Endothelial cell of umbilical vein (primary cell): ENCODE measurements around the gene ARHGAP29. TPM values are rescaled to one million over a fixed set of nuclear protein-coding genes. Genes with fewer than 3 reads are reported as not detected.

ENCODE experiments used
- BruUV-seq: library from RNA; stranded (reverse); fragments of 400-500 nt; replicated peaks from 2 replicates; lab custom pipeline; 2021; lab: Mats Ljungman, UMichigan
- CTCF ChIA-PET: fragments of 300-600, 350-600 bp; sonication (Branson Sonifier 250); formaldehyde crosslinking; loops from one replicate; lab custom pipeline; 2021; ENCODE audit warnings: antibody characterized with exemption, inconsistent platforms; lab: Charles Lee
- POLR2A ChIA-PET: fragments of 300-600, 350-600 bp; sonication (Branson Sonifier 250); formaldehyde crosslinking; loops from one replicate; lab custom pipeline; 2021; ENCODE audit warnings: antibody characterized with exemption, inconsistent platforms; lab: Charles Lee
- DNase-seq: peaks from one replicate; pipeline ENCODE4 v3.0.0-alpha.2; 2011; ENCODE audit warnings: low read depth, low spot score
- FAIRE-seq: peaks from 2 replicates; lab custom pipeline; 2011; peaks lifted over from hg19 to GRCh38; lab: Jason Lieb, UNC
- H2AFZ ChIP-seq: 2 replicates; pipeline ENCODE4 v1.6.0; 2012; ENCODE audit warnings: low read depth, low read length, control low read depth, inconsistent platforms
- H3K27ac ChIP-seq: 2 replicates; pipeline ENCODE4 v1.5.1; 2011; ENCODE audit warnings: low read depth, mild to moderate bottlenecking, control low read depth, low read length, moderate library complexity; ENCODE audit not compliant: insufficient read depth
- H3K27me3 ChIP-seq, 2 experiments: 2 replicates each; pipeline versions ENCODE4 v1.6.0 to v1.6.1; 2011; ENCODE audit warnings: low read length in 2 of 2, mixed read lengths in 1 of 2; ENCODE audit not compliant: control insufficient read depth in 2 of 2, insufficient read depth in 2 of 2
- H3K36me3 ChIP-seq, 2 experiments: 2 replicates in 1 of 2; 3 replicates in 1 of 2; pipeline ENCODE4 v1.5.1; 2011; ENCODE audit warnings: low read length in 2 of 2, mild to moderate bottlenecking in 1 of 2, moderate library complexity in 1 of 2; ENCODE audit not compliant: control insufficient read depth in 2 of 2, insufficient read depth in 2 of 2; ENCODE audit errors: extremely low read depth in 1 of 2
- H3K4me1 ChIP-seq: 3 replicates; pipeline ENCODE4 v1.5.1; 2011; ENCODE audit warnings: mild to moderate bottlenecking, low read length; ENCODE audit not compliant: control insufficient read depth, insufficient read depth; ENCODE audit errors: extremely low read depth
- H3K4me2 ChIP-seq: 2 replicates; pipeline ENCODE4 v1.6.1; 2011; ENCODE audit warnings: low read length, control low read depth, mixed read lengths; ENCODE audit not compliant: insufficient read depth
- H3K4me3 ChIP-seq, 3 experiments: fragments of 200-600 bp in 1 of 3; sonication (generic), shearing (Covaris generic) in 1 of 3; replicated peaks in 1 of 3; 2 replicates each; pipeline ENCODE4 v1.5.1; 2011 to 2016; ENCODE audit warnings: control low read depth in 3 of 3, low read length in 3 of 3, mild to moderate bottlenecking in 2 of 3, inconsistent platforms in 1 of 3, low read depth in 1 of 3, moderate library complexity in 1 of 3; ENCODE audit not compliant: insufficient read depth in 1 of 3
- H3K79me2 ChIP-seq: 2 replicates; pipeline ENCODE4 v1.6.0; 2012; ENCODE audit warnings: low read length, inconsistent platforms; ENCODE audit not compliant: control insufficient read depth, insufficient read depth
- H3K9ac ChIP-seq: replicated peaks from 2 replicates; pipeline ENCODE3; 2011; ENCODE audit warnings: low read length, control low read depth; ENCODE audit not compliant: insufficient read depth; ENCODE audit errors: extremely low read depth
- H3K9me1 ChIP-seq: replicated peaks from 3 replicates; pipeline ENCODE4 v1.6.0; 2011; ENCODE audit warnings: mild to moderate bottlenecking, low read length; ENCODE audit not compliant: control insufficient read depth, insufficient read depth; ENCODE audit errors: extremely low read depth
- H3K9me3 ChIP-seq: replicated peaks from 2 replicates; pipeline ENCODE4 v1.5.1; 2012; ENCODE audit warnings: low read length, inconsistent platforms; ENCODE audit not compliant: control insufficient read depth, insufficient read depth
- H4K20me1 ChIP-seq: replicated peaks from 2 replicates; pipeline ENCODE3; 2011; ENCODE audit warnings: mild to moderate bottlenecking, low read length; ENCODE audit not compliant: control insufficient read depth, insufficient read depth; ENCODE audit errors: extremely low read depth
- CTCF ChIP-seq, 2 donors: IDR thresholded peaks; 1 replicate in 1 of 2; 2 replicates in 1 of 2; pipeline ENCODE4 v1.5.1; 2011; ENCODE audit warnings: low read length in 2 of 2, mild to moderate bottlenecking in 2 of 2, moderate library complexity in 2 of 2, control low read depth in 1 of 2, inconsistent platforms in 1 of 2, low read depth in 1 of 2; ENCODE audit not compliant: insufficient read depth in 1 of 2; ENCODE audit errors: extremely low read depth in 1 of 2
- EZH2 ChIP-seq: IDR thresholded peaks from 2 replicates; pipeline ENCODE4 v1.6.1; 2012; ENCODE audit warnings: borderline replicate concordance, low read depth, mild to moderate bottlenecking, moderate library complexity, low read length, inconsistent platforms; ENCODE audit not compliant: severe bottlenecking
- FOS ChIP-seq: IDR thresholded peaks from 2 replicates; pipeline ENCODE4 v1.6.1; 2011; ENCODE audit warnings: mild to moderate bottlenecking, low read length, moderate library complexity, borderline replicate concordance; ENCODE audit not compliant: insufficient read depth
- GATA2 ChIP-seq: IDR thresholded peaks from 2 replicates; pipeline ENCODE4 v1.7.0; 2011; ENCODE audit warnings: low read depth, mild to moderate bottlenecking, moderate library complexity, mixed read lengths, low read length; ENCODE audit not compliant: insufficient read length, insufficient read depth
- JUN ChIP-seq: IDR thresholded peaks from 2 replicates; pipeline ENCODE4 v1.6.1; 2011; ENCODE audit warnings: borderline replicate concordance, low read depth; ENCODE audit not compliant: insufficient read length, insufficient read depth
- MAX ChIP-seq: IDR thresholded peaks from 2 replicates; pipeline ENCODE4 v1.6.1; 2011; ENCODE audit not compliant: insufficient read depth, insufficient read length
- MYC ChIP-seq: IDR thresholded peaks from one replicate; pipeline ENCODE4 v1.6.1; 2011; ENCODE audit warnings: mild to moderate bottlenecking, low read depth, low read length
- POLR2A ChIP-seq: IDR thresholded peaks from 2 replicates; pipeline ENCODE4 v1.6.1; 2012; ENCODE audit warnings: low read depth, mild to moderate bottlenecking, control low read depth, low read length
- POLR2AphosphoS5 ChIP-seq: IDR thresholded peaks from 2 replicates; pipeline ENCODE4 v1.6.1; 2012; ENCODE audit warnings: low read depth, mild to moderate bottlenecking, control low read depth, low read length, moderate library complexity; ENCODE audit not compliant: insufficient read depth
- dilution Hi-C: fragments of 300-500 bp; cut with MboI; formaldehyde crosslinking; loops from one replicate; pipeline ENCODE4 v1.15.0; 2019; ENCODE audit warnings: low sequenced_read_pairs; ENCODE audit not compliant: extremely low pct_ligation_motif_present
- intact Hi-C: fragments of 100-400 bp; cut with micrococcal nuclease; formaldehyde crosslinking; loops from one replicate; pipeline ENCODE4 v1.10.0; 2022
- polyA plus RNA-seq, 4 experiments: library from polyadenylated mRNA; depleted of rRNA in 3 of 4; stranded (reverse) in 3 of 4; unstranded in 1 of 4; fragments of >200 nt; gene quantifications; 2 replicates each; pipeline versions ENCODE4 v1.2.1 to v1.2.3, GENCODE V29; 2011 to 2012; ENCODE audit warnings: missing spikeins in 1 of 4
- total RNA-seq: library from RNA; stranded (reverse); gene quantifications from 2 replicates; pipeline ENCODE4 v1.2.3, GENCODE V29; 2021

Gene ARHGAP29
- total and polyA plus RNA-seq, 2 donors (not counting 3 experiments of a cell fraction or from before 2014, with no cell fraction given), result 56.3 to 199 TPM

DNA sequence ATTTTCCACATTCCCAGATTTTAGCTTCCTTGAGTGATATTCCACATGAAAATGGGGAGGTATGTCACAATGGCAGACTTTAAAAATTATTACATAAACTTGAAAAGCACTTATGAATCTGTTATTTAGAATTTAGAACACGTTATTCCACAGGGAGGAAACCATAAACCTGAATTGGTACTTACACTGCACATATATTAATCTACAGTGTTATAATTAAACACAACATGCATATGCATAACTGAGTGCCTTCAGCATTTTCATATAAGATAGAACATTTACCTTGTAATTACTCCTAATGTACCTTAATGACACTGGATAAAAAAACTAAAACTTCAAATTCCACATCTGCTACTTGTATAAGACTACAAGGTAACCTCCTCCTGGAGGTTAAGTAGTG is 9.8 kb downstream of the ARHGAP29 start:
- Histone ChIP-seq H3K4me3 (no peak overlapping the region), H4K20me1 (peaks cover 17% of the 10 kb centered on the region), H3K36me3 (peaks cover 0 to 12% of the 10 kb centered on the region in 2 experiments), H3K9me1 (peaks cover 4% of the 10 kb centered on the region), H3K4me2 (peak overlapping the region; percentile 39), H3K4me1 (peaks cover 59% of the 10 kb centered on the region), H2AFZ (no peak overlapping the region), H3K9ac (peak overlapping the region; percentile 22), H3K27ac (peak overlapping the region; percentile 11), H3K79me2 (peaks cover 99% of the 10 kb centered on the region), H3K9me3 (no peaks in the 10 kb centered on the region), H3K27me3 (no peaks in the 10 kb centered on the region)
- no peak for FAIRE-seq
- TF ChIP-seq POLR2AphosphoS5 (no peak), MAX (no peak), CTCF (IDR thresholded peaks at IDR 0.05; ENCODE audit: extremely low read depth in 1 of 2, insufficient read depth in 1 of 2, low read depth in 1 of 2, low read length in 2 of 2) (no peak), MYC (no peak), EZH2 (no peak), GATA2 (no peak), POLR2A (no peak), FOS (no peak), JUN (no peak)
- ChIA-PET CTCF (interaction anchor here (0.8 to 4.0 kb wide), 19 partner anchors 9 to 253 kb away, joined by 3 to 29 read pairs (median 5); partner anchors contain the start of gene ARHGAP29), POLR2A (interaction anchor here (2.1 kb wide), 1 partner anchor 106 kb away, joined by 9 read pairs; no protein-coding TSS in a partner anchor)
- no TSS peak for BruUV-seq
- dilution Hi-C loops (no loop called here), intact Hi-C loops (no loop called here)
- DNase-seq, result no peak
